ENCODE results near the gene REPS2.
"Not testable (repeated sequence)": the region's sequence is repeated elsewhere in the genome, so short reads cannot be mapped to it uniquely, and the experiment has no call there.

The REPS2 gene

GRCh38 chrX:16946361-16946964, at the start of gene REPS2:
Gene REPS2 (plus strand): TSS chrX:16946658. CDS start chrX:16946862, 204 bp downstream.
- DNase-seq (ENCODE audit: low read depth in 2 of 2): peak; percentile 48 to 61

- no peak for DNase-seq (ENCODE audit: low read depth in 2 of 2)
Measured at GRCh38 chrX:16897445-16897844, 49.0 kb upstream of the REPS2 start.

DNA sequence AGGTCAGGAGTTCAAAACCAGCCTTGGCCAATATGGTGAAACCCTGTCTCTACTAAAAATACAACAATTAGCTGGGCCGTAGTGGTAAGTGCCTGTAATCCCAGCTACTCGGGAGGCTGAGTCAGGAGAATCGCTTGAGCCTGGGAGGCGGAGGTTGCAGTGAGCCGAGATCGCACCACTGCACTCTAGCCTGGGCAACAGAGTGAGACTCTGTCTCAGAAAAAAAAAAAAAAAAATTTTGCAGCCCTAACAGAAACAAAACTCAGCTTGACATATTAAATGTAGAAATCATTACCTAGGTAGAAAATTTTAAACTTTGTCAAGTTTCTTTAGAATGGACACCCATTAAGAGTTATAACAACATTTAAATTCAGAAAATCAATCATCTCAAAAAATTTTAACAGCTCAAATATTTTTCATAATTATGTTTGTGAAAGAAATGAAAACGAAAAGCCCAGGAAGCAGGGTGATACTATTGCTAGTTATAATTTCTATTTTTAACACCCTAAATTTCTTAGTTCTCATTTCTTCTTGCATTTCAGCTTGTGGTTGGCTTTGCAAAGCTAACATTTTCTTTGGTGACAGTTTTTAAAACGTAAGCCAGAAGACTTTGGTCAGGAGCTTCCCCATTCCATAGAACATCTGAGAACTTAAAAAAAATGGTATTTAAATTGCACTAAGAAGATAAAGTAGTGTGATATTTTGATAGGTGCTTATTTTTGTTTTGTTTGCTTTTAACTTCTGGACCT, 43.0 kb upstream of the REPS2 start:
- no peak for DNase-seq (ENCODE audit: low read depth in 2 of 2)

GRCh38 chrX:16910376-16910775, 36.1 kb upstream of the REPS2 start:
- DNase-seq (ENCODE audit: low read depth in 2 of 2): no peak

GRCh38 chrX:16914058-16914457, 32.4 kb upstream of the REPS2 start:
- DNase-seq (ENCODE audit: low read depth in 2 of 2): no peak

DNA sequence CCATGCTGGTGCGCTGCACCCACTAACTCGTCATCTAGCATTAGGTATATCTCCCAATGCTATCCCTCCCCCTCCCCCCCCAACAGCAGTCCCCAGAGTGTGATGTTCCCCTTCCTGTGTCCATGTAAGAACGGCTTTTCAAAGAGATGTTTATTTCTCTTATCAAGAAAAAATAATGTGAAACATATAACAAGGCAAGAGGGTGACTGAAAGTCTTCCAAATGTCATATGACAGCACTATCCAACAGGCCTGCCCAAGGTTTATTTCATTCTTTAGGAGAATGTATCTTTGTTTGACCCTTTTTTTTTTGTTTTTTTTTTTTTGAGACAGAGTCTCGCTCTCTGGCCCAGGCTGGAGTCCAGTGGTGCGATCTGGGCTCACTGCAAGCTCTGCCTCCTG, 29.9 kb upstream of the REPS2 start:
- no peak for DNase-seq (ENCODE audit: low read depth in 2 of 2)

- DNase-seq (ENCODE audit: low read depth in 2 of 2): no peak
Measured at GRCh38 chrX:16917120-16917519, 29.3 kb upstream of the REPS2 start.

DNA sequence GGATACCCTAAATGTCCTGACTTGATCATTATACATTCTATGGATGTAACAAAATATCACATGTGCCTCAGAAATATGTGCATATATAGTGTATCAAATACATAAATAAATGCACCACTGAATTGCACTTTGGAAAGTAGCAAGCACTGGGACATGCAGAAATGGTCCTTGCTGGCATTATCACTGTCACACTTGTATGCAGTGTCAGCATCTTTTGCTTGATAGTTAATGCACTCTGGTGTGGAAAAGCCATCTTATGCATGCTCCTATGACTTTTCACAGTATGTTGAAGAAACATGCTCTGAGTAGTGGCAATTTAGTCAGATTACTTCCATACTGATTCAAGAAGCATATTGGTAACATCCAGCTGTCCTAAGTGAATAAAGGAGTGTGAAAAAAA, 27.5 kb upstream of the REPS2 start:
- DNase-seq (ENCODE audit: low read depth in 2 of 2): no peak

DNA sequence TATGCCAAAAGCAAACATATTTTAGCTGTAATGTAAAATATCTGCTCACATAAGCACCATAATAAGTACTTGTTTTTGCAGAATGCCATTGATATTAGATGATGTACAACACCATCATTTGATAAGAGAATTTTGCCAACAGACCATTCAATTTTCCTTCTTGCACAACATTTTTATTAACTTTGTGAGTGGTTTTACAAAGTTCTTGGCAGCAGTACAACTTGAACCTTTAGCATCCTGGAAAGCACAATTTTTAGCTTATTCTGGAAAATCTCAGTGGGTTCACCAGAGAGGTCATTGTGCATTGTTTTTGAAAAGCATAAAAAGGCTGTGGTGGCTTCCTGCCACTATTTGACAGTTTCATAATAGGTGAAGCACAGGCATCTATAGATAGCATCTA, 26.4 kb upstream of the REPS2 start:
- DNase-seq (ENCODE audit: low read depth in 2 of 2): no peak

GRCh38 chrX:16923157-16923556, 23.3 kb upstream of the REPS2 start:
- DNase-seq (ENCODE audit: low read depth in 2 of 2): no peak

DNA sequence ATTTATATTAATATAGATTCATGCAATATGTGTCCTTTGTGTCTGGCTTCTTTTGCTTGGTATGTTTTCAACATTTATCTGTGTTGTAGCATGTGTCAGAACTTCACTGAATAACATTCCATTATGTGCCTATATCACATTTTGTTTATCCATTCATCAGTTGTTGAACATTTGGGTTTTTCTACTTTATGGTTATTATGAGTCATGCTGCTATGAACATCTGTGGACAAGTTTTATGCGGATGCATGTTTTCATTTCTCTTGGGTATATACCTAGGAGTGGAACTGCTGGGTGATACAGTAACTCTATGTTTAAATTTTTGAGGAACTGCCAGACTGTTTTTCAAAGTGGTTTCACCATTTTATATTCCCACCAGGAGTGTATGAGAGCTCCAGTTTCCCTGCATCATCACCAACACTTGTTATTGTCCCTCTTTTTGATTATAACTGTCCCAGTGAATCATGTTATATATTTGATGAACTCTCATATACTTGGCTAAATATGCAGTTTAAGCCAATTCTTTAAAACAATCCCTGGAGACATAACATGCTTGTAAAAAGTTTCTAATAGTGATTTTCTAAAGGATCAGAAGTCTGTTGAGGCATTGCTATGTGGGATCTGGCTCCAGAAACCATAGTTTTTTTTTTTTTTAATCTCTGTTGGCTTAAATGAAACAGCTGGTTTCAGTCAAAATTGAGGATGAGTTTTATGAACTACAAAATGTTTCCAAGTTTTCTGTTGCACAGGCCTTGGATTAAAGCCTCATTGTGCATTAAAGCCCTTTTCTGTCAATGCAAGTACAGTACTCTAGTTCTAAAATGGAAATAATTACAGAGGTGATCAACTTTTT, 21.6 kb upstream of the REPS2 start:
- no peak for DNase-seq (ENCODE audit: low read depth in 2 of 2)

DNA sequence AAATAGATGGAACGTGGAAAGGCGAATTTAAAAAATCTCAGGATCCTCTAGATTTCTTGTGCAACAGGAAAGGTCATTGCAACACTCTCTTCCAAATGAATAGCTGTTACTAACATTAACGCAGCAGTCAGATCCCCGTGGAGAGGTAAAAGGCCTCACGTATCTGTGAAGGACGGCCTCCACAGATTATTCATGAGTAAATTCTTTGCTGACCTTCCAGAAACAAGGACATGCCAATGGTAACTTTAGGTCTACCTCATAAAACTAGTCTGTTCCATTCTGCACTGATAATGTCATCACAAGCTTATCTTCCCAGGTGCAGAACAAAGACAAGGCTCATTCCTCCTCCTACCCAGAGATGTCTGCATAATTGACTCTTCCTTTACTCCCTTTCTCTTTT, 16.1 kb upstream of the REPS2 start:
- DNase-seq (ENCODE audit: low read depth in 2 of 2): no peak

DNA sequence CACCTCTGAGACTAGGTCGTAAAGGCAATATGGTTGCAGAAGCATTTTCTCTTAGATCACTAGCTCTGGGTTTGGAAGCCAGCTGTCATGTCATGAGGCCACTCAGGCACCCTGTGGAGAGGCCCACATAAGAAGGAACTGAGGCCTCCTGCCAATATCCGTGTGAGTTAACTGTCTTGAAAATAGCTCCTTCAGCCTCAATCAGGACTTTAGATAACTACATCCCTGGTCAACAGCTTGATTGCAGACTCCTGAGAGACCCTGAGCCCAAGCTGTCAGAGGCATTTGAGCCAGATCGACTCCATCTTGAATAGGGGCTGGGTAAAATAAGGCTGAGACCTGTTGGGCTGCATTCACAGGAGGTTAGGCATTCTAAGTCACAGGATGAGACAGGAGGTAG, 15.1 kb upstream of the REPS2 start:
- DNase-seq (ENCODE audit: low read depth in 2 of 2): no peak

DNA sequence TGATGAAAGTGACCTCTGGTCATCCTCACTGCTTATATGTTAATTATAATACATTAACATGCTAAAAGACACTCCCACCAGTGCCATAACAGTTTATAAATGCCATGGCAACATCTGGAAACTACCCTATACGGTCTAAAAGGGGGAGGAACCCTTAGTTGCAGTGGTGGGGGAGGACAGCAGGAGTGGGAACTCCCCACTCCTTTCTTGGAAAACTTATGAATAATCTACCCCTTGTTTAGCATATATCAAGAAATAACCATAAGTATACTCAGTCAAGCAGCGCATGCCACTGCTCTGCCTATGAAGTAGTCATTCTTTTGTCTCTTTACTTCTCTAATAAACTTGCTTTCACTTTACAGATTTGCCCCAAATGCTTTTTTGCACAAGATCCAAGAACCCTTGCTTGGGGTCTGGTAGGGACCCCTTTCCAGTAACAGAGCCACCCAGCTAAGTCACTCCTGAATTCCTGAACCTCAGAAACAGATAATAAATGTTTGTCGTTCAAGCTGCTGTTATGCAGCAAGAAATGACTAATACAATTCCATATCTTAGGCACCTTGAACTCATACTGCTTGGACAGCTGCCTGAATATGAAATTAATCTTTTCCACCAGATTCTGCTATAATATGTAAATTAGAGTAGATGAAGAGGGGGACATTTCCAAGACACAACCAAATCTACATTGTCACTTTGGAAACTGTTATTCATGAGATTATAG, 14.4 kb upstream of the REPS2 start:
- DNase-seq (ENCODE audit: low read depth in 2 of 2): no peak

DNA sequence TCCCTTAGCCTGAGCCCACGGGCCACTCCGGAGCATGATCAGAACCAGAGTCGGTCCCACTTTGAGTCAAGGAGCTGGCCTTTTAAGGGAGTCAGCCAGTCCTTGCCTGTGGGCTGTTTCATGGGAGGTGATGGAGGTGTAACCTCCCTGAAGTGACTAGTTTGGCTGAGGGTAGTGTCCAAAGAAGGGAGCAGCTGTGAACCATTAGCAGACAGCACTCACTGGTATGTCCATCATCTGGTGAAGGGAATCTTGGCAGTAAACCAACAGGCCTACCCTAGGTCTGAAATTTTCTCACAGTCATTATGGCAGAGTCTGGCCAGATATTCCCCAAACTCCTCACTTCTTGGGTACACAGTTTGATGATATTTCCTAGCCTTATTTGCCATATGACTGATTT, 12.3 kb upstream of the REPS2 start:
- no peak for DNase-seq (ENCODE audit: low read depth in 2 of 2)

DNA sequence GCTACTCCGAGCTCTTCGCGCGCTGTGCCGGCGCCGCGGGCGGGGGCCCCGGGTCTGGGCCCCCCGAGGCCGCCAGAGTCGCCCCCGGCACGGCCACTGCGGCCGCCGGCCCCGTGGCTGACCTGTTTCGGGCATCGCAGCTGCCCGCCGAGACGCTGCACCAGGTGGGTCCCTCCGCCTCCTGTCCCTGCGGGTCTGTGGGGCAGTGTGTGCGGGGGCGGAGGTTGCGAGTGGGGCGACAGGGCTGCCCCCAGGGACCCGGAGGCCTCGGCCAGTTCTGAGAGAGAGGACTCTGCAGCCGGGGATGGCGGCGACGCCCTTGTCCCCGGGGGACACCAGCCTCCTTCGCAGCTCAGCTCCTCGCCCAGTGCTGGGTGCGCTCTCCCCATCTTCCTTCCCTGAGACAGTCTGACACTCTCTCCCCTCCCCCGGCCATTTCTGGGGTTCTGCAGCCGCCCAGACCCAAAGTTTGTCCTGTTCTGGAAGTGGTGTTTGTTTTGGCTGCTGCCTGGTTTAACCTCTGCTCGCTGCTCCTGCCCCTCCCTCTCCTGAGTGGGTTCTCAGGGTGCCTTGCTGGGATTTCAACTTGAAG, 609 bp downstream of the REPS2 start:
- DNase-seq (ENCODE audit: low read depth in 2 of 2): no peak

- no peak for DNase-seq (ENCODE audit: low read depth in 2 of 2)
Measured at GRCh38 chrX:16950423-16950822, 4.0 kb downstream of the REPS2 start.

DNA sequence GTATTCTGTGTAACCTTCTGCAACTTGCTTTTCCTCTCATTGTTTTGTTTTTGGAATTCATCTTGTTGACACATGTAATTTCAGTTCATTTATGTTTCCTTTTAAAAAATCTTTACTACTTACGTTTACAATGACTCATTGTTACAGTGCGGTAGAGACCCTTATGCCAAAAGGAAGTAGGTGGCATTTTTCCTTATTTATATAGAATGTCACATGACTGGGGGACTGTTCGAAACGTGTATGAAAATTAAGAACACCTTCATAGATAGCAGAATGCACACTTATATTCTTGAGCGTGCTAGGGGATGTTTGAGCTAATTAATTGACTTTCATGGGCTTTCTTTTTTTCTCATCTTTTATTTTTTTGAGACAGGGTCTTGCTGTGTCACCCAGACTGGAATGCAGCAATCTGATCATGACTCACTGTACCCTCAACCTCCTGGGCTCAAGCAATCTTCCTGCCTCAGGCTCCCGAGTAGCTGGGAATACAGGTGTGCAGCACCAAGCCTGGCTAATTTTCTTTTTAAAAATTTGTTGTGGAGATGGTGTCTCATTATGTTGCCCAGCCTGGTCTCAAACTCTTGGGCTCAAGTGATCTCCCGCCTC, 7.3 kb downstream of the REPS2 start:
- no peak for DNase-seq (ENCODE audit: low read depth in 2 of 2)

GRCh38 chrX:16957751-16958150, 11.3 kb downstream of the REPS2 start:
- no peak for DNase-seq (ENCODE audit: low read depth in 2 of 2)

DNA sequence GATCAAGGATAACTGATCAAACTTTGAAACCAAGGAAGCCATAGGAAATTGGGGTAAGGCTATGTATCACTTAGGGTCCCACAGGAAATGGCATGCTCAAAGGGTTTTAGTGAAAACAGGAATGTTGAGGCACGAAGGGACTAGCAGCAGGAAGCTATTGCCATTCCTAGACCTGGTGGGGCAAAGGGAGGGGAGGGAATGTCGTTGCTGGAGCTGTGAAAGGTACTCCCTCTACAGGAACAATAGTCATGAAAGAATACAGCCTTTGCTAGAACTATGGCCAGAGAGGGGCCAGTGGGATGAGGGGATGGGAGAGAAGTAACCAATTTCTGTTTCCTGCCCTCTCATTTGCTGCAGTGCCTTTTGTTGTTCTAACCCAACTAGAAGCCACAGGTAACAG, 11.9 kb downstream of the REPS2 start:
- DNase-seq (ENCODE audit: low read depth in 2 of 2): no peak

GRCh38 chrX:16962661-16963060, 16.2 kb downstream of the REPS2 start:
- not testable (repeated sequence) for DNase-seq (ENCODE audit: low read depth in 2 of 2)
